ENCODE data around the gene PITX2. TPM values are rescaled to one million over a fixed set of nuclear protein-coding genes. Genes with fewer than 3 reads are reported as not detected.

Gene PITX2
- total and polyA plus RNA-seq, 2 experiments from 2014 or later: 4.3 to 5.6 TPM

DNA sequence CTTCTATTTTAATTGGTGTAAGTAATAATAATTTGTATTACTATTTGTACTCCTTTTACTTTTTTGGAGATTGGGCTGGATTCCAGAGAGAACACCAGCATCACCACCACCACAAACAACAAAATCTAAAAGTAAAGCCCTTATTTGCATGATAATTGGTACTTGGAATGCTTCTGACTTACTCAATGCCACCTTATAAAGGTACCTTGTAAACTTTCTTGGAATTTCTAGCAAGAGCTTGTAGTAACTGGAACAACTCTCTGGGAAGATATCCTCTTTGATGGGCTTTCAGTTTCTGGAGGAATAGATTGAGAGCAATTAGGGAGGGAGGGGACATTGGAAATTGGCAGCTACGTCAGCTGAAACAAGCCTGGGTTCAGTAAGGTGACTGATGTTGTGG is 20.2 kb upstream of the PITX2 start:
- Histone ChIP-seq H3K27ac (no peak overlapping the region), H3K79me2 (ENCODE audit: insufficient read depth) (no peaks in the 10 kb centered on the region), H3K9me3 (ENCODE audit: low read depth) (no peaks in the 10 kb centered on the region), H3K36me3 (ENCODE audit: low read depth) (no peaks in the 10 kb centered on the region), H3K27me3 (replicated peaks; ENCODE audit: insufficient read depth) (no peaks in the 10 kb centered on the region), H3K9me2 (ENCODE audit: insufficient read depth) (no peaks in the 10 kb centered on the region), H3K4me2 (ENCODE audit: unreplicated experiment) (no peak overlapping the region), H3F3A (ENCODE audit: insufficient read depth) (no peaks in the 10 kb centered on the region), H3K4me1 (ENCODE audit: insufficient read depth) (no peaks in the 10 kb centered on the region), H3K4me3 (no peak overlapping the region), H3K9ac (no peak overlapping the region), H4K20me1 (ENCODE audit: insufficient read depth) (no peaks in the 10 kb centered on the region), H2AFZ (no peak overlapping the region)
- DNase-seq: no peak
- TF ChIP-seq EZH2phosphoT487 (IDR thresholded peaks at IDR 0.05; ENCODE audit: insufficient read depth, low read depth) (no peak), EZH2 (IDR thresholded peaks at IDR 0.05; ENCODE audit: insufficient read depth, poor library complexity, severe bottlenecking) (no peak)
- WGBS, 2 experiments (ENCODE audit: low coverage in 1 of 2, low lambda C conversion rate in 2 of 2, missing lambda C conversion rate in 2 of 2): 95 to 100% methylated on average over 1 of the region's 1 CpG
- in situ Hi-C loops (cut with MboI): no loop called here

DNA sequence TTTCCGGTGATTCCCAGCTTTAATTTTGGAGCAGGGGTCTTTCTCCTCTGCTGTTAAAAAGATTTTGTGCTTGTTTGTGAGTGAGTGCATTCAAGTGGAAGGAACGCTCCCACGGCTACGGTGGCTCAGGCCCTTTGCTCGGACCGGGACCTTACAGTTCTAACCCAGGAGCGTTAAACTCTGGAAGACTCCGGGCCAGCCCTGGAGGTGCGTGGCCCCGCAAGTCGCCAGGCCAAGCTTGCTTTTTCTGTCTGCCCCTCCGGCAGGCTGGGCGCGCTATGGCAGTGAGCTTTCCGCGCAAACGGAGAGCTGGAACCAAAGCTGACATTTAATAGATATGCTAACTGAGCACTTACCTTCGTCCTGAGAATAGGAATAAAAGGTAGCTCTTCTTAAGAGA is 18.3 kb upstream of the PITX2 start:
- H3K4me1 ChIP-seq (ENCODE audit: insufficient read depth): 0 out of 2 replicates have a peak, but pooled peaks cover under 1% of the 10 kb centered on the region
- no peaks in the 10 kb centered on the region for H3K36me3 ChIP-seq (ENCODE audit: low read depth)
- H3K79me2 ChIP-seq (ENCODE audit: insufficient read depth): no peaks in the 10 kb centered on the region
- DNase-seq: no peak
- H3K9ac ChIP-seq: no peak overlapping the region
- H3K9me3 ChIP-seq (ENCODE audit: low read depth): no peaks in the 10 kb centered on the region
- no peaks in the 10 kb centered on the region for H3K27me3 ChIP-seq (replicated peaks; ENCODE audit: insufficient read depth)
- no peaks in the 10 kb centered on the region for H4K20me1 ChIP-seq (ENCODE audit: insufficient read depth)
- H3F3A ChIP-seq (ENCODE audit: insufficient read depth): no peaks in the 10 kb centered on the region
- no peak overlapping the region for H2AFZ ChIP-seq
- in situ Hi-C loops (cut with MboI): no loop called here
- H3K27ac ChIP-seq: no peak overlapping the region
- TF ChIP-seq EZH2 (IDR thresholded peaks at IDR 0.05; ENCODE audit: insufficient read depth, poor library complexity, severe bottlenecking) (no peak), EZH2phosphoT487 (IDR thresholded peaks at IDR 0.05; ENCODE audit: insufficient read depth, low read depth) (no peak)
- 84 to 85% methylated on average over 18 of the region's 18 CpGs for WGBS, 2 experiments (ENCODE audit: low coverage in 1 of 2, low lambda C conversion rate in 2 of 2, missing lambda C conversion rate in 2 of 2)
- H3K4me3 ChIP-seq: no peak overlapping the region
- H3K9me2 ChIP-seq (ENCODE audit: insufficient read depth): no peaks in the 10 kb centered on the region
- H3K4me2 ChIP-seq (ENCODE audit: unreplicated experiment): no peak overlapping the region

DNA sequence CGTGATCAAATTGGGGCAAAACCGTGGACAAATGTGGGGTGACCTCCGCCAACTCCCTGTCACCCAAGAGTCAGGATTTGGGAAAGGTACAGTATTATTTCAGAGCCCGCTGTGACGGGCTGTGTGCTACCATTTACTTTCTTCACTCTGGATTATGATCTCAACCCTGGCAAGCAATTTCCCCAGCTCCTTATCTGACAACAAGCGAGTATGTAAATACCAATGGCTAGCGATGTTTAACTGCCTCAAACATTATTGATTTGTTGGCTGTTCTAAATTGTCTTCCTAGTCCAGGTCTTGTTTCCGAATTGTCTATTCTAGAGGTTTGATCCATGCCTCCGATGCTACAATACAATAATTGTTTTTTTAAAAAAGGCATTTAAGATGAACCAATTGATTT is 17.7 kb upstream of the PITX2 start:
- WGBS, 2 experiments (ENCODE audit: low coverage in 1 of 2, low lambda C conversion rate in 2 of 2, missing lambda C conversion rate in 2 of 2): 78 to 84% methylated on average over 9 of the region's 9 CpGs
- H4K20me1 ChIP-seq (ENCODE audit: insufficient read depth): no peaks in the 10 kb centered on the region
- H3F3A ChIP-seq (ENCODE audit: insufficient read depth): no peaks in the 10 kb centered on the region
- H2AFZ ChIP-seq: no peak overlapping the region
- peaks cover 4% of the 10 kb centered on the region; the same call in 1 of the 2 replicates for H3K4me1 ChIP-seq (ENCODE audit: insufficient read depth)
- in situ Hi-C loops (cut with MboI): no loop called here
- no peaks in the 10 kb centered on the region for H3K9me2 ChIP-seq (ENCODE audit: insufficient read depth)
- H3K9ac ChIP-seq: no peak overlapping the region
- H3K27me3 ChIP-seq (replicated peaks; ENCODE audit: insufficient read depth): no peaks in the 10 kb centered on the region
- no peaks in the 10 kb centered on the region for H3K9me3 ChIP-seq (ENCODE audit: low read depth)
- no peak overlapping the region for H3K27ac ChIP-seq
- H3K79me2 ChIP-seq (ENCODE audit: insufficient read depth): no peaks in the 10 kb centered on the region
- TF ChIP-seq EZH2phosphoT487 (IDR thresholded peaks at IDR 0.05; ENCODE audit: insufficient read depth, low read depth) (no peak), EZH2 (IDR thresholded peaks at IDR 0.05; ENCODE audit: insufficient read depth, poor library complexity, severe bottlenecking) (no peak)
- H3K4me2 ChIP-seq (ENCODE audit: unreplicated experiment): no peak overlapping the region
- H3K4me3 ChIP-seq: no peak overlapping the region
- no peaks in the 10 kb centered on the region for H3K36me3 ChIP-seq (ENCODE audit: low read depth)
- no peak for DNase-seq

GRCh38 chr4:110639207-110640090 is 16.6 kb upstream of the PITX2 start:
- H3K27ac ChIP-seq: no peak overlapping the region
- no peaks in the 10 kb centered on the region for H4K20me1 ChIP-seq (ENCODE audit: insufficient read depth)
- H3K27me3 ChIP-seq (replicated peaks; ENCODE audit: insufficient read depth): no peaks in the 10 kb centered on the region
- H3K4me2 ChIP-seq (ENCODE audit: unreplicated experiment): no peak overlapping the region
- no peak for DNase-seq
- no peaks in the 10 kb centered on the region for H3F3A ChIP-seq (ENCODE audit: insufficient read depth)
- H3K4me3 ChIP-seq: no peak overlapping the region
- H3K36me3 ChIP-seq (ENCODE audit: low read depth): no peaks in the 10 kb centered on the region
- H3K9me2 ChIP-seq (ENCODE audit: insufficient read depth): no peaks in the 10 kb centered on the region
- H2AFZ ChIP-seq: no peak overlapping the region
- no peak overlapping the region for H3K9ac ChIP-seq
- 92 to 94% methylated on average over 34 of the region's 34 CpGs for WGBS, 2 experiments (ENCODE audit: low coverage in 1 of 2, low lambda C conversion rate in 2 of 2, missing lambda C conversion rate in 2 of 2)
- H3K79me2 ChIP-seq (ENCODE audit: insufficient read depth): peaks cover 8% of the 10 kb centered on the region; the same call in 1 of the 2 replicates
- peaks cover 4% of the 10 kb centered on the region; the same call in 1 of the 2 replicates for H3K4me1 ChIP-seq (ENCODE audit: insufficient read depth)
- no peaks in the 10 kb centered on the region for H3K9me3 ChIP-seq (ENCODE audit: low read depth)
- TF ChIP-seq EZH2phosphoT487 (IDR thresholded peaks at IDR 0.05; ENCODE audit: insufficient read depth, low read depth) (no peak), EZH2 (IDR thresholded peaks at IDR 0.05; ENCODE audit: insufficient read depth, poor library complexity, severe bottlenecking) (no peak)
- in situ Hi-C loops (cut with MboI): no loop called here
